Stomach (tissue), 4 donors: ENCODE results near the gene FHL2.

Source experiments
- EP300 ChIP-seq: sonication (generic); formaldehyde crosslinking; IDR thresholded peaks from one replicate; pipeline ENCODE4 v1.6.1; 2017; ENCODE audit warnings: antibody characterized with exemption
- POLR2A ChIP-seq, 4 donors: fragments of 450-650 bp; IDR thresholded peaks; one replicate each; pipeline ENCODE4 v1.6.1; 2016; ENCODE audit warnings: antibody characterized with exemption in 4 of 4, control low read depth in 2 of 4, mild to moderate bottlenecking in 1 of 4, moderate library complexity in 1 of 4
- POLR2AphosphoS5 ChIP-seq, 3 donors: sonication (generic); formaldehyde crosslinking; IDR thresholded peaks; one replicate each; pipeline ENCODE4 v1.6.1; 2016; ENCODE audit warnings: antibody characterized with exemption in 3 of 3
- TF ChIP-seq, protein P1 (sequence below), 7 experiments: fragments of 450-650 bp in 4 of 7; fragments of 200-600 bp in 3 of 7; sonication (generic) in 3 of 7; IDR thresholded peaks; one replicate each; pipeline ENCODE4 v1.5.1; 2016 to 2019; ENCODE audit warnings: antibody characterized with exemption in 7 of 7, control low read depth in 2 of 7, mild to moderate bottlenecking in 1 of 7

DNA sequence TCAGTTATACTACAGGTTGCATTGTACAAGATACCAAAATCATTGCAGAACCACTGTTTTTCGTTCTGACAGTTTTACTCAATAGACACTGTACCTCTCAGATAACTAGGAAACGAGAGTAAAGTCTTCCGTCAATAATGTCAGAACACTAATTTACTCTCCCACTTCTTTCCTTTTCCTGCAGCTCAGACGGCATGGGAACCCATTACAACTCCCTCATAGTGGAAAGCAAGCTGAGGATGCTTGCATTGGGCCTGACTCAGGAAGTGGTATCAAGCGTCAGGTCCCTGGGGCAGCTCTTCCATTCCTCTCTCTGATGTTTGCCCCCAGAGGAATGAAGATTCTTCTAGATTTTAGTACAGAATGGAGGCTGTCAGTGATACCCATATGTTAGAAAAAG is 23.9 kb upstream of the FHL2 start:
- TF ChIP-seq POLR2A (IDR thresholded peaks at IDR 0.05) (no peak), POLR2AphosphoS5 (IDR thresholded peaks at IDR 0.05) (no peak), EP300 (no peak)
- TF ChIP-seq, protein P1, sequence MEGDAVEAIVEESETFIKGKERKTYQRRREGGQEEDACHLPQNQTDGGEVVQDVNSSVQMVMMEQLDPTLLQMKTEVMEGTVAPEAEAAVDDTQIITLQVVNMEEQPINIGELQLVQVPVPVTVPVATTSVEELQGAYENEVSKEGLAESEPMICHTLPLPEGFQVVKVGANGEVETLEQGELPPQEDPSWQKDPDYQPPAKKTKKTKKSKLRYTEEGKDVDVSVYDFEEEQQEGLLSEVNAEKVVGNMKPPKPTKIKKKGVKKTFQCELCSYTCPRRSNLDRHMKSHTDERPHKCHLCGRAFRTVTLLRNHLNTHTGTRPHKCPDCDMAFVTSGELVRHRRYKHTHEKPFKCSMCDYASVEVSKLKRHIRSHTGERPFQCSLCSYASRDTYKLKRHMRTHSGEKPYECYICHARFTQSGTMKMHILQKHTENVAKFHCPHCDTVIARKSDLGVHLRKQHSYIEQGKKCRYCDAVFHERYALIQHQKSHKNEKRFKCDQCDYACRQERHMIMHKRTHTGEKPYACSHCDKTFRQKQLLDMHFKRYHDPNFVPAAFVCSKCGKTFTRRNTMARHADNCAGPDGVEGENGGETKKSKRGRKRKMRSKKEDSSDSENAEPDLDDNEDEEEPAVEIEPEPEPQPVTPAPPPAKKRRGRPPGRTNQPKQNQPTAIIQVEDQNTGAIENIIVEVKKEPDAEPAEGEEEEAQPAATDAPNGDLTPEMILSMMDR (IDR thresholded peaks at IDR 0.05) = no peak
